Pons (tissue), 1 donor: Measurements from ENCODE around the gene MAST1.
A peak's percentile ranks its signal among the peaks of the same experiment; 100 is the strongest.
"Not testable (repeated sequence)": the region's sequence is repeated elsewhere in the genome, so short reads cannot be mapped to it uniquely, and the experiment has no call there.

ENCODE experiments used
- DNase-seq: peaks from one replicate; pipeline ENCODE4 v3.0.0-alpha.2; 2016; ENCODE audit warnings: low spot score

The MAST1 gene

DNA sequence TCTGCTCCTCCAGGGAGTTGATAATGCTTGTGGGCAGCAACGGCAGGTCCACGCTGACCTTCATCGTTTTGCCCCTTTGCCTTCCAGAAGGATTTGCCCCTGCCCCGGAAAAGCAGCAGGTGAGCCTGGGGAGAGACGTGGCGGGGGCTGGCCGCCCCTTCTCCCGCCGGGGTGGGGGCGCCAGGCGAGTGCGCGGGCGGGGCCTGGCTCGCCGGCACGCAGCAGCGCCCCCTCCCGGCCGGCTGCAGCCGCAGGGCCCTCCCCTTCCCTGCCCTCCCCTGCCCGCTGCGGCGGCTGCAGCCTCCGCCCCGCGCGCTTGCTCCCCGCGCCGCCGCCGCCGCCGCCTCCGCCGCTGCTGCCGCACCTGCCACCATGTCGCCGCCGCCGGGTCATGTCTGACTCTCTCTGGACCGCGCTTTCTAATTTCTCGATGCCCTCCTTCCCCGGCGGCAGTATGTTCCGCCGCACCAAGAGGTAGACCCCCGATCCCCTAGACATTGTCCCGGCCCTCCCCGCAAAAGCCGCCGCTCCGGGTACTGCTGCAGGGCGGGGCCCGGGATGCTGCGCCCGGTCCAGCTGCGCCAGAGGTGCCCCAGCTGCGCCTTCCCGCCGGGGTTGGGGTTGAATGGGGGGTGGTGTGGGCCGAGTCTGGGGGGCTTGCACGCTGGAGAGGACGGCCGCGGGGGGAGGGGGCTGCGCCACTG is at the start of gene MAST1:
MAST1 (plus strand) TSS at position 334 of the 704 bp plus-strand sequence; CDS start at position 392, 58 bp downstream.
- DNase-seq: no peak

DNA sequence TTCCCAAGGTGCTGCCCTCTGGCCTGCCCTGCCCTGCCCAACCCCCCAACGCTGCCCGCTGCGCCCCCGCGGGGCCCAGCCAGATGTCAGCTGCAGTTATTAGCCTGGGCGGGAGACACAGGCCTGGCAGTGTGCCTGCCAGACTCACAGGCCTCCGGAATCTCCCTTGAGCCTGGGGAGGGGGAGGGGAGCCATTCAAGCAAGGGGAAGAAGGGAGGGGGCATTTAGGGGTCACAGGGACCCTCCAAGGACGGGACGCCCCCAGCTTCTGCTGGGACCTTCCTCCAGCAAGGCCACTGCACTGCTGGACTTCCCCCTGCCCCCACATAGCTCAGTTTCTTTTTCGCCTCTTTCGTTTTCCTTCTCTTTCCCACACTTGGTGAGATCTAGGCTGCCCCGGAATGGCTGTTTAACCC is 49.6 kb upstream of the MAST1 start:
- DNase-seq: peak; percentile 74

DNA sequence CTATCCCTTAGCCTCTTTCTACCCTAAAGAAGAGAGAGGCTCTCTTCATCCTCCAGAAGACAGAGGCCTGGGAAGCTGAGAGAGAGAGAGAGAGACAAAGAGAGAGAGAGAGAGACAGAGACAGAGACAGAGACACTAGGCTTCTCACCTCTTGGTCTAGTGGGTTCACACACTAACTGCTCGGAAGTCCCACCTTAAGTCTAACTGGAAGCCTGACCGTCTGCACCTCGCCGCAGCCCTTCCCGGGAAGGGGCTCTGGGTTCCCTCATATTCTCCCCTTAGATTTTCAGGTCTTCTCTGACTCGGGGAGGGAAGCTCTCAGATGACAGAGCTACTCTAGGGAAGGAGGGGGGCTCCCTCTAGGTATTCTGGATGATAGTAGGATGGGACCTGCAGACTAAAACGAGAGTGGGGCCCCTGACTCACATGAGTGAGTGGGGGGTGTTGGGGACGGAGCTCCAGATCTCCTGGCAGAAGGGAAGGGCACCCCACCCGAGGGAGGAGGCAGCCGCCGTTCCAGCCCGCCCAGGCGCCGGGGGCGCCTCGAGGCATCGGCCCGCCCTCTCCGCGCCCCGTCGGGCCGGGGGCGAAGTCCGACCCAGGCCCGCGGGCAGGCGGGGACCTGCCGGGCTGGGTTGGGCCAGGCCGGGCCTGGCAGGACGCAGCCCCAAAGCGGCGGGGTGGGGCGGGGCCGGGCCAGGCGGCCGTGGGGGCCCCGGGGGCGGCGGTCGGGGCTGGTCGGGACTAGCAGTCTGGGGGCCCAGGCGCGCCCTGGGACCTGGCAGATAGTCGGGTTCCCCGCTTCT is 49.0 kb upstream of the MAST1 start:
- no peak for DNase-seq

DNA sequence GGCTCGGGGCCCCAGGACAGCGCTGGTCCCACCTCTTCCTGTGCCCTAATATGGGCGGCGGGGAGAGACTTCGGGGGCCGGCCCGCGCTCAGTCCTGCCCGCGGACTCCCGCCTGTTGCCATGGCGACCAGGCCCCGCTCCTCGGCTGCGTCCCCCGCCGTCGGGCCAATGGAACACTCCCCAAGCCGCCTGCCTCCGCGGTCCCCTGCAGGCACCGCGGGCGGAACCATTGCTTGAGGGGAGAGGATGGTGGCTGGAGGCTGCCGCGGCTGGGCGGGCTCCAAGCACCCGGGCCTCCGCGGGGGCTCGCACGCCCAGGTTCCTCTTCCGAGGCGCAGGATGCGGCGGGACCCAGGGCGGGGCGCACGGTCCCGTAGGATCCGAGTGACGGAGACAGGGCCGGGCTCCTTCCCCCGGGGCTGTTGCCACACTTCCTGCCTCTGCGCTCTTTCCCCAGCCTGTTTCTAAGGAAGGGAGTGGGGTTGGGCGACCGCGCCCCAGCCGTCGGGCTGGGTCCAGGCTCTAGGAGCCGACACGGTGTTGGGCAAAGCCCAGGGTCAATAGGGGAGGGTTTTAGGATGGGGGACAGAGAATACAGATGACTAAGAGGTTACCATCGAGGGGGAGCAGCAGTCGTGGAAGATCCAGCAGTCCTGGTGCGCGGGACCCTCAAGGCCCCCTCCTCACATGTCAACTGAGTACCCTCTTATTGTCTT is 48.3 kb upstream of the MAST1 start:
- peak; percentile 91 for DNase-seq

DNA sequence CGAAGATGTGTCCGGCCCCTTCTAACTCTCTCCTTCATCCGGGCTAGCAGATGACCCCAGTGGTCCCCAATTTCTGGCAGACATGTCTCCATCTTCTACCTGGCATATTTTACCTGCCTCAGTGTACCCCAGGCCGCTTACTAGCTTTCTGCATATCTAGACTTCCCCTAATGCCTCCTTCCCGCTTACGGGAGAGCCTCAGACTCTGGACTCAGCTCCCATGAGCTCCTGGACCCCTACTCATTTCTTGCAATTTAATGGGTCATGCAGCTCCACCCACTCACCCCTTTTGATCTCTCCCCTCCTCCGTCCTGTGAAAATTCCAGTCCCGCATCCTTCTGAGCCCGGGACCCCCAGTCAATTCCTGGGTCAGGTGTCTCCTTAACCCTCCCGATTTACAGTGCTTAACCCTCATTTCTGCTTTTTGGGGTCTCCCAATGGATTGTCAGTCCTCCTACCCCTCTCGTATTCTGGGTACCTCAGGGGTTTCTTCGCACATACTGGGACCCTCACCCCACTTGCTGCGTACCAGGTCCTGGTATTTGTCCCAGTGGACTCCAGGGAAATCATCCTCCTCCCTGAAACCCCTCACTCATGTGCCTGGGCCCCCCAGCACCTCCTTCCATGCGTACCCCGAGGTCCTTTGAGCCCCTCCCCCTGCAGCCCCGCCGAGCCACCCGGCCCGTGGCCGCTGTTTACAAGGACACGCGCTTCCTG is 47.5 kb upstream of the MAST1 start:
- no peak for DNase-seq

DNA sequence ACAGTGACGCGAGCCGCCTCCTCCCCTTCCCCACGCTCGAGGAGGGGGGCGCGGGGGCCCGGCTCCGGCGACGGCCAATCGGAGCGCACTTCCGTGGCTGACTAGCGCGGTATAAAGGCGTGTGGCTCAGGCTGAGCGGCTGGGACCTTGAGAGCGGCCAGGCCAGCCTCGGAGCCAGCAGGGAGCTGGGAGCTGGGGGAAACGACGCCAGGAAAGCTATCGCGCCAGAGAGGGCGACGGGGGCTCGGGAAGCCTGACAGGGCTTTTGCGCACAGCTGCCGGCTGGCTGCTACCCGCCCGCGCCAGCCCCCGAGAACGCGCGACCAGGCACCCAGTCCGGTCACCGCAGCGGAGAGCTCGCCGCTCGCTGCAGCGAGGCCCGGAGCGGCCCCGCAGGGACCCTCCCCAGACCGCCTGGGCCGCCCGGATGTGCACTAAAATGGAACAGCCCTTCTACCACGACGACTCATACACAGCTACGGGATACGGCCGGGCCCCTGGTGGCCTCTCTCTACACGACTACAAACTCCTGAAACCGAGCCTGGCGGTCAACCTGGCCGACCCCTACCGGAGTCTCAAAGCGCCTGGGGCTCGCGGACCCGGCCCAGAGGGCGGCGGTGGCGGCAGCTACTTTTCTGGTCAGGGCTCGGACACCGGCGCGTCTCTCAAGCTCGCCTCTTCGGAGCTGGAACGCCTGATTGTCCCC is 46.8 kb upstream of the MAST1 start, which contains the start of gene JUNB:
JUNB (plus strand) TSS at position 142 of the 706 bp plus-strand sequence; CDS start at position 428, 286 bp downstream.
- peak; percentile 97 for DNase-seq

DNA sequence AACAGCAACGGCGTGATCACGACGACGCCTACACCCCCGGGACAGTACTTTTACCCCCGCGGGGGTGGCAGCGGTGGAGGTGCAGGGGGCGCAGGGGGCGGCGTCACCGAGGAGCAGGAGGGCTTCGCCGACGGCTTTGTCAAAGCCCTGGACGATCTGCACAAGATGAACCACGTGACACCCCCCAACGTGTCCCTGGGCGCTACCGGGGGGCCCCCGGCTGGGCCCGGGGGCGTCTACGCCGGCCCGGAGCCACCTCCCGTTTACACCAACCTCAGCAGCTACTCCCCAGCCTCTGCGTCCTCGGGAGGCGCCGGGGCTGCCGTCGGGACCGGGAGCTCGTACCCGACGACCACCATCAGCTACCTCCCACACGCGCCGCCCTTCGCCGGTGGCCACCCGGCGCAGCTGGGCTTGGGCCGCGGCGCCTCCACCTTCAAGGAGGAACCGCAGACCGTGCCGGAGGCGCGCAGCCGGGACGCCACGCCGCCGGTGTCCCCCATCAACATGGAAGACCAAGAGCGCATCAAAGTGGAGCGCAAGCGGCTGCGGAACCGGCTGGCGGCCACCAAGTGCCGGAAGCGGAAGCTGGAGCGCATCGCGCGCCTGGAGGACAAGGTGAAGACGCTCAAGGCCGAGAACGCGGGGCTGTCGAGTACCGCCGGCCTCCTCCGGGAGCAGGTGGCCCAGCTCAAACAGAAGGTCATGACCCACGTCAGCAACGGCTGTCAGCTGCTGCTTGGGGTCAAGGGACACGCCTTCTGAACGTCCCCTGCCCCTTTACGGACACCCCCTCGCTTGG is 46.1 kb upstream of the MAST1 start:
- DNase-seq: no peak

DNA sequence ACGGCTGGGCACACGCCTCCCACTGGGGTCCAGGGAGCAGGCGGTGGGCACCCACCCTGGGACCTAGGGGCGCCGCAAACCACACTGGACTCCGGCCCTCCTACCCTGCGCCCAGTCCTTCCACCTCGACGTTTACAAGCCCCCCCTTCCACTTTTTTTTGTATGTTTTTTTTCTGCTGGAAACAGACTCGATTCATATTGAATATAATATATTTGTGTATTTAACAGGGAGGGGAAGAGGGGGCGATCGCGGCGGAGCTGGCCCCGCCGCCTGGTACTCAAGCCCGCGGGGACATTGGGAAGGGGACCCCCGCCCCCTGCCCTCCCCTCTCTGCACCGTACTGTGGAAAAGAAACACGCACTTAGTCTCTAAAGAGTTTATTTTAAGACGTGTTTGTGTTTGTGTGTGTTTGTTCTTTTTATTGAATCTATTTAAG is 45.4 kb upstream of the MAST1 start:
- no peak for DNase-seq

DNA sequence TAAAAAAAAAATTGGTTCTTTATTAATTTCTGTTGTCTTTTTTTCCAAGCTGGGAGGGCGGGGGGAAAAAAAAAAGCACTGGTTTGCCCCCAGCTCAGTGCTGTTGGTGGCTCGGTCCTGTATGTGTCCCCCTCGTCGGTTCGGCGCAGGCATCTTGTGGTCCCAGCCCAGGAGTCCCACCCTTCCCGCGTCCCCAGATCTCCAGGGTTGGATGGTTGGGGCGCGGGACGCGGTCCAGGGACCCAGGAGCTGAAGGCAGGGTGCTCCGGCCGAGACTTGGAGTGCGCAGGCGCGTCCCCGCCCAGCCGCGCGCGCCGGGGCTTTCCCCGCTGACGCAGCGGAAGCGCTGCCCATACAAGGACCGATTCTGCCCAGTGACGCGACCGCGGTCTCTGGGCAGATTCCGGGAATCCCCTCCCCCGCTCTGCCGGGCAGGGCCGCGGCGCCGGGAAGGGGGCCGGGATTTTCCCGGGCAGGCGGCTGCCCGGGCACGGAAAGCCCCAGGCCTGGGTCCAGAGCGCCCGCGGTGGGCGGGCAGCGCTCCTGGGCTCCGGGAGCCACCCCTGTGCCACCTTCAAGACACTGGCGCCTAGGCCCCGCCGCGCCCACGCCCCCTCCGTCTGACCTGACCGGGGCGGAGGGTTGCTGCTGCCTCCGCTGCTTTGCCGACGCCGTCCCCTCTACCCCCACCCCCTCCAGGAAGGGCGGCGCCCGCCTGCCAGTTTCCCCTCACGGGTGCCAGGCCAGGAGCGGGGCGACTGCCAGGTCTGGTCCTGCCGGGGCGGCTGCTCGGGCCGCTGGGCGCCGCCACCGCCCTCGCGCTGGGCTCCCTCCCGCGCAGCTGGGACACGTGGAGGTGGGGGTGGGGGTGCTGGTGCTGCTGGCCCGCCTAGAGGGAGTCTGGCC is 44.8 kb upstream of the MAST1 start:
- DNase-seq: peak; percentile 95

DNA sequence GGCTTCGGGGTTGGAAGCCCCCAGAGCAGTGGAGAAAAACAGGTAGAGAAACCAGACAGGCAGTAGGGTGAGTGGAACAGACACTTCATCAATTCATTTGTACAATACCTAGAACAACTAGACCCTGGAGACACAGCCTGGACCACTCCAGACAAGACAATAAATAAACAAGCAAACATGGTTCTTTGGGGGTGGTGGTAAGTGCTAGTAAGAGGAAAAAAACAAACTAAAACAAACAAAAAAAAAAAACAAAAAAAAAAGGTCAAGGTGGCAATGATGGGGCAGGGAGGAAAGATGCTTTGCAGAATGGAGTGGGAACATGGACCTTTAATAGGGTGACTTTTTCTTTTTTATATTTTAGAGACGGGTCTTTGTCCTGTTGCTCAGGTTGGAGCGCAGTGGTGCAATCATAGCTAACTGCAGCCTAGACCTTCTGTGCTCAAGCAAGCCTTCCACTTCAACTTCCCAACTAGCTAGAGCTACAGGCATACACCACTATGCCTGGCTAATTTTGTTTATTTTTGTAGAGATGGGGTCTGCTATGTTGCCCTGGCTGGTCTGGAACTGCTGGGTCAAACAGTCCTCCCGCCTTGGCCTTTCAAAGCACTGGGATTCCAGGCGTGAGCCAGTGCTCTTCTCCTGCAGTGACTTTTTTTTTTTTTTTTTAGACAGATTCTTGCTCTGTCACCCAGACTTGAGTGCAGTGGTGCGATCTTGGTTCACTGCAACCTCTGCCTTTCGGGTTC is 43.9 kb upstream of the MAST1 start:
- no peak for DNase-seq

DNA sequence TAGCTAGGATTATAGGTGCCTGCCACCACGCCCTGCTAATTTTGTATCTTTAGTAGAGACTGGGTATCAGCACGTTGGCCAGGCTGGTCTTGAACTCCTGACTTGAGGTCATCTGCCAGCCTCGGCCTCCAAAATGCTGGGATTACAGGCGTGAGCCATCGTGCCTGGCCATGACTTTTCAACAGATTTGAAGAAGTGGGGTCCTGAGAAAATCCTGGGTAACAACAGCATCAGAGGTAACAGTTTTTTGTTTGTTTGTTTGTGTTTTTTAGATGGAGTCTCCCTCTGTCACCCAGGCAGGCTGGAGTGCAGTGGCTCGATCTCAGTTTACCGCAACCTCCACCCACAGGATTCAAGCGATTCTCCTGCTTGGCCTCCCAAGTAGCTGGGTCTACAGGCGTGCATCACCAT is 43.3 kb upstream of the MAST1 start:
- no peak for DNase-seq

DNA sequence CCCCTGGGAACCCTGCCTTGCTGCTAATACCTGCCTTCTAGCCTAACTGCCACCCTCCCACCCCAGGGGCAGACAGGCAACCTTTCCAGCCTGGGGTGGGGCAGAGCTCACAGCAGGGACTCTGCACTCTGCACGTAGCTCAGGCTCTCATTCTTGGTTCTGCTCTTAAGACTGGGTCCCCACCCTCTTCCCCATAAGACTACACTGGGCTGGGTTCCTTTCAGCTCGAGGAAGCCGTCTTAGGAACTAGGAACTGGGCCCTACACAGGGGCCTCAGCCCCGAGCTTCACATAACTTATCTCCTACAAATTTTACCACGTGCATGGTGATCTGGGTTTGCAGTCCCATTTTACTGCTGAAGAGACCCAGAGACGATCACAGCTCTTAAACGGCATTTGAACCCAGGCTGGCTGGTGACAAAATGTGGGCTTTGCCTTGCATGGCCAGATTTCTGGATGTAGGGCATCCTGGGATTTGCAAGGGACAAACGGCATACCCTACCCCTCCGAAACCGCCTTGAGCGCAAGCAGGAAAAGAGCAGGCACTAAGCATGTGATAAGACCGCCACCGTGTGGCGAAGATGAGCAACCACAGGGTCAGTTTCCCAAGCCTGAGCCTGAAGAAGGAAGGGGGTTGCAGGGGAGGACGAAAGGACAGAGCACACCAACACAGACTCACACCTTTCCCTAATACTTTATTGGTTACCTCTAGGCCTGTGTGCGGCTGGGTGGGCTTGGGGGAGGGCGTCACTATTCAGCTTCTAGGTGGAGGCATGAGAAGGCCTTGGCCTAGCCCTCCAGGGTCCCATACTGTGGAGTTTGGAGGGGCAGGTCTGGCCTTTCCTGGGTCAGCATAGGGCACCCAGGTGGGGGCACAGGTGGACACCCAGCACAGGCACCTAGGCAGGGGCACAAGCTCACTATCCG is 41.9 kb upstream of the MAST1 start:
- DNase-seq: peak; percentile 84

DNA sequence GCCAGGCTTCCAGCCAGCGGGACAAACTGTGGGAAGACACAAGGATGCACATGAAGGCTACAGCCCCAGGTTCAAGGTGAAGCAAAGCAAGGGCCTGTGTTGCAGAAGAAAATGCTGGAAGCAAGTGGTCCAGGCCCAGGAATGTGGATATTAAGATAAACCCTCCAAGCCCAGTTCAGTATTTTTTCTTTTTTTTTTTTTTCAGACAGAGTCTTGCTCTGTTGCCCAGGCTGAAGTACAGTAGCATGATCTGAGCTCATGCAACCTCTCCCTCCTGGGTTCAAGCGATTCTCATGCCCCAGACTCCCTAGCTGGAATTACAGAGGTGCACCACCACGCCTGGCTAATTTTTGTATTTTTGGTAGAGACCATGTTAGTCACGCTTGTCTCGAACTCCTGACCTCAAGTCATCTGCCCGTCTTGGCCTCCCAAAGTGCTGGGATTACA is 41.2 kb upstream of the MAST1 start:
- no peak for DNase-seq

DNA sequence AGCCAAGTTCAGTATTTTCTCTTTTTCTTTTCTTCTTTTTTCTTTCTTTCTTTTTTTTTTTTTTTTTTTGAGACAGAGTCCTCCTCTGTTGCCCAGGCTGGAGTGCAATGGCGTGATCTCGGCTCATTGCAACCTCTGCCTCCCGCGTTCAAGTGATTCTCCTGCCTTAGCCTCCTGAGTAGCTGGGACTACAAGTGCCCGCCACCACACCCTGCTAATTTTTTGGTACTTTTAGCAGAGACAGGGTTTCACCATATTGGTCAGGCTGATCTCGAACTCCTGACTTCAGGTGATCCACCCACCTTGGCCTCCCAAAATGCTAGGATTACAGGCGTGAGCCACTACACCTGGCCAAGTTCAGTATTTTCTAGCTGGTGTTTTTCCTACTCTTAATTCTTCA is 40.7 kb upstream of the MAST1 start:
- DNase-seq: not testable (repeated sequence)

DNA sequence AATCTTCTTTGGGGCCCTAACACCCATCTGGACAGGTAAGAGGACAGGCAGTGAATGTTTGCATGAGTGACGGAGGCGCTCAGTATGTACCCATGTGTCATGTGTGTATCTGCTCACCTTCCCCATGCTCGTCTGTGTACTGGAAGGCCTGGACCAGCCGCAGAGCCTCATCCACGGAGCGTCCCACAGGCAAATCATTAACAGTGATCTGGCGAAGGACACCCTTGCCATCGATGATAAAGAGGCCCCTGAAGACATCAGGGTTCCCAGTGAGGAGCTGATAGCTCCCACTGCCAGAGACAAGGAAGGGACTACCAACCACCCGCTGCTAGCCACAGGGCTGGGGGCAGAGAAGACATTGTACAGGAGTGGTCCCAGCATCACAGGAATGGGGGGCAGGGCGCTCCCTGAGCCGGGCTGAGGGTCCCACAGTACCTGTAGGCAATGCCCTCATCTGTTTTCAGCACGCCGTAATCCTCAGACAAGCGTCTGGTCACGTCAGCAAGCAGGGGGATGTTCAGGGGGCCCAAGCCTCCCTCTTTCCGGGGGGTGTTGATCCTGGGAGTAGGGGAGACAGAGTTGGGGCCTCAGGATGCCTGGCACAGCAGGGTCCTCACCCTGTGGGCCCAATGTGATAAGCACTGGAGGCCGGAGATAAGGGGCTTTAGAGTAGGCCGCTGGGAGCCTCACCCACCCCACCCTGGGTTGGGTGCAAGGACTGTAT is 38.4 kb upstream of the MAST1 start:
- DNase-seq: no peak

DNA sequence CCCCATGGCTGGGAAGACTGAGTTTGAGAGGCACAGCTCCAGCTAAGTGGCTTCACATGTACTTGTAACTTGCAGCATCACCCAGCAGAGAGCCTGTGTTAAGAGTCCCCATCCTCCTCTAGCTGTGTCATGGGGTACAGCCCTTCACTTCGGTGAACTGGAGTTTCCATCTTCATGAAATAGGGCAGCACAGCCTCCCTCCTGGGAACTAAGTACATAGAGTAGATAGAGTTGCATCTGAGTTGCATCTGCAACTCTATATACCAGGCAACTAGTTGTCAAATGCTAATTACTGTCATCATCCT is 37.9 kb upstream of the MAST1 start:
- no peak for DNase-seq

DNA sequence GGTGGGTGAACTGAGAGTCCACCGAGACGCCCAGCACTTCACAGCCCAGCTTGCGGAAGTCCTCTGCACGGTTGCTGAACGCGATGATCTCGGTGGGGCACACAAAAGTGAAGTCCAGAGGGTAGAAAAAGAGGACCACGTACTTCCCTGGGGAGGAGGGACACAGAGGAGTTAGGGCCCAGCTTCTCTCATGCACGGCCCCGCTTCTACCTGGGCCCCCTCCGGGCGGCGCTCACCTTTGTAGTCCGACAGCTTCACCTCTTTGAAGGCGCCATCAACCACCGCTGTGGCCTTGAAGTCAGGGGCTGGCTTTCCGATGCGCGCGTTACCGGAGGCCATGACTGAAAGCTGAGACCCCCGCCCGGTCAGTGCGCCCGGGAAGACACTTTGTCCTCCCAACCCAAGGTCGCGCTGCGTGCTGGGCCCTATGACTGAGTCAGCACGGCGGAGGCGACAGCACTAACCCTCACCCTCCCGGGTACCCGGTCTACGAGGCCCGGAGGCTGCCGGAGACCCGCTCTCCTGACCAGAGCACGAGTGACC is 37.3 kb upstream of the MAST1 start:
- no peak for DNase-seq
